Neural crest cell (in vitro differentiated cells): ENCODE results near the gene CDC14A. TPM values are rescaled to one million over a fixed set of nuclear protein-coding genes. Genes with fewer than 3 reads are reported as not detected.
"Not testable (repeated sequence)": the region's sequence is repeated elsewhere in the genome, so short reads cannot be mapped to it uniquely, and the experiment has no call there.

Experiments
- DNase-seq: peaks from one replicate; pipeline ENCODE4 v3.0.0; 2021; ENCODE audit warnings: low read depth, mixed read lengths, low spot score
- H3K27ac Mint-ChIP-seq: one replicate; pipeline ENCODE4 v1.8.0; 2021; ENCODE audit warnings: mild to moderate bottlenecking, mixed read lengths; ENCODE audit not compliant: unreplicated experiment
- H3K27me3 Mint-ChIP-seq: 2 replicates; pipeline ENCODE4 v1.8.0; 2021; ENCODE audit warnings: low read depth, mild to moderate bottlenecking, mixed read lengths
- H3K36me3 Mint-ChIP-seq: 2 replicates; pipeline ENCODE4 v1.8.0; 2021; ENCODE audit warnings: low read depth, mild to moderate bottlenecking, mixed read lengths
- H3K4me1 Mint-ChIP-seq: 2 replicates; pipeline ENCODE4 v1.8.0; 2021; ENCODE audit warnings: mixed read lengths
- H3K4me3 Mint-ChIP-seq: one replicate; pipeline ENCODE4 v1.8.0; 2021; ENCODE audit warnings: mild to moderate bottlenecking, mixed read lengths
- H3K9me3 Mint-ChIP-seq: 2 replicates; pipeline ENCODE4 v1.8.0; 2021; ENCODE audit warnings: mixed read lengths
- total RNA-seq: library from RNA; stranded (reverse); gene quantifications from 2 replicates; pipeline ENCODE4 v1.2.1, GENCODE V29; 2021
- TF ChIP-seq, protein P1 (sequence below): fragments of 200-600 bp; sonication (generic); conservative IDR thresholded peaks from 2 replicates; pipeline ENCODE4 v1.5.0; 2021; ENCODE audit warnings: antibody characterized with exemption, mild to moderate bottlenecking

Gene CDC14A
- total RNA-seq, 1 donor from 2014 or later, result 15.7 TPM

DNA sequence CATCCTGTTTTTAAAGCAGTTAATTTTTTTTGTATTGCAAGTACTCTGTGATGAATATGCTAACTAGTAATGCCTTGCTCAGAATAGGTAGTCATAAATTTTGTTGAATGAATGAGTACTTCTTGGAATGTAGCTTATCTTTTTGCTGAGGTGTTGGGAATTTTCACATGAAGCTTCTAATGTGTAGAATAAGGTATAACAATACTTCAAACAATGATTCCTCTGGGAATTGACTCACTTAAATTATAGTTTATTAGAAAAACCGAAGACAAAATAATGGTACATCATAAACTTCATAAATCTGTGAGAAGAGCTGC is 13.9 kb downstream of the CDC14A start:
- Mint-ChIP-seq H3K36me3 (peaks cover 41% of the 10 kb centered on the region), H3K27ac (no peak overlapping the region), H3K9me3 (peaks cover 7% of the 10 kb centered on the region), H3K4me3 (no peak overlapping the region), H3K4me1 (peaks cover 25% of the 10 kb centered on the region), H3K27me3 (no peaks in the 10 kb centered on the region)
- TF ChIP-seq, protein P1, sequence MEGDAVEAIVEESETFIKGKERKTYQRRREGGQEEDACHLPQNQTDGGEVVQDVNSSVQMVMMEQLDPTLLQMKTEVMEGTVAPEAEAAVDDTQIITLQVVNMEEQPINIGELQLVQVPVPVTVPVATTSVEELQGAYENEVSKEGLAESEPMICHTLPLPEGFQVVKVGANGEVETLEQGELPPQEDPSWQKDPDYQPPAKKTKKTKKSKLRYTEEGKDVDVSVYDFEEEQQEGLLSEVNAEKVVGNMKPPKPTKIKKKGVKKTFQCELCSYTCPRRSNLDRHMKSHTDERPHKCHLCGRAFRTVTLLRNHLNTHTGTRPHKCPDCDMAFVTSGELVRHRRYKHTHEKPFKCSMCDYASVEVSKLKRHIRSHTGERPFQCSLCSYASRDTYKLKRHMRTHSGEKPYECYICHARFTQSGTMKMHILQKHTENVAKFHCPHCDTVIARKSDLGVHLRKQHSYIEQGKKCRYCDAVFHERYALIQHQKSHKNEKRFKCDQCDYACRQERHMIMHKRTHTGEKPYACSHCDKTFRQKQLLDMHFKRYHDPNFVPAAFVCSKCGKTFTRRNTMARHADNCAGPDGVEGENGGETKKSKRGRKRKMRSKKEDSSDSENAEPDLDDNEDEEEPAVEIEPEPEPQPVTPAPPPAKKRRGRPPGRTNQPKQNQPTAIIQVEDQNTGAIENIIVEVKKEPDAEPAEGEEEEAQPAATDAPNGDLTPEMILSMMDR, result no peak
- no peak for DNase-seq

DNA sequence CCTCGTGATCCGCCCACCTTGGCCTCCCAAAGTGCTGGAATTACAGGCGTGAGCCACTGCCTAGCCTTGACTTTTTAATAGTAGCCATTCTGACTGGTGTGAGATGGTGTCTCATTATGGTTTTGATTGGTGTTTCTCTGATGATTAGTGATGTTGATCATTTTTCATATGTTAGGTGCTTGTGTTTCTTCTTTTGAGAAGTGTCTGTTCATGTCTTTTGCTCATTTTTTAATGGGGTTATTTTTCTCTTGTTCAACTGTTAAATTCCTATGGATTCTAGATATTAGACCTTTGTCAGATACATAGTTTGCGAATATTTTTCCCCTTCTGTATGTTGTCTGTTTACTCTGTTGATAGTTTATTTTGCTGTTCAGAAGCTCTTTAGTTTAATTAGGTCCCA is 17.0 kb downstream of the CDC14A start:
- not testable (repeated sequence) for H3K27me3 Mint-ChIP-seq, H3K27ac Mint-ChIP-seq, H3K4me3 Mint-ChIP-seq, DNase-seq, H3K9me3 Mint-ChIP-seq, H3K4me1 Mint-ChIP-seq
- H3K36me3 Mint-ChIP-seq, result peaks cover 47% of the 10 kb centered on the region

DNA sequence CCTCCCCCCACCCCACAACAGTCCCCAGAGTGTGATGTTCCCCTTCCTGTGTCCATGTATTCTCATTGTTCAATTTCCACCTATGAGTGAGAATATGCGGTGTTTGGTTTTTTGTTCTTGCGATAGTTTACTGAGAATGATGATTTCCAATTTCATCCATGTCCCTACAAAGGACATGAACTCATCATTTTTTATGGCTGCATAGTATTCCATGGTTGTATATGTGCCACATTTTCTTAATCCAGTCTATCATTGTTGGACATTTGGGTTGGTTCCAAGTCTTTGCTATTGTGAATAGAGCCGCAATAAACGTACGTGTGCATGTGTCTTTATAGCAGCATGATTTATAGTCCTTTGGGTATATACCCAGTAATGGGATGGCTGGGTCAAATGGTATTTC is 21.6 kb downstream of the CDC14A start:
- H3K4me1 Mint-ChIP-seq, H3K9me3 Mint-ChIP-seq, H3K27me3 Mint-ChIP-seq: not testable (repeated sequence)

DNA sequence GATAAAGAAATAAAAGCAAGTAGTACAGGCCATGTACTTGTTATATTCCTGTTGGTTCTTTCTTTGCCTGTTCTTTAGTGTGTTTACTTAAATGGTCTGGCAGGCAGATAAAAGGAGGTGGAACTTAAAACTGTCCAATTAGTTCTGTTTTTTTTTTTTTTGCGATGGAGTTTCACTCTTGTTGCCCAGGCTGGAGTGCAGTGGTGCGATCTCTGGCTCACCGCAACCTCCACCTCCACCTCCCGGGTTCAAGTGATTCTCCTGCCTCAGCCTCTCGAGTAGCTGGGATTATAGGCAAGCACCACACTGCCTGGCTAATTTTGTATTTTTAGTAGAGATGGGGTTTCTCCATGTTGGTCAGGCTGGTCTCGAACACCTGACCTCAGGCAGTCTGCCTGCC is 24.6 kb downstream of the CDC14A start:
- not testable (repeated sequence) for H3K27ac Mint-ChIP-seq, H3K4me3 Mint-ChIP-seq

More for the DNA sequence above, 21.6 kb downstream of the CDC14A start:
- H3K36me3 Mint-ChIP-seq, result peaks cover 39% of the 10 kb centered on the region
- H3K4me3 Mint-ChIP-seq, H3K27ac Mint-ChIP-seq, DNase-seq: not testable (repeated sequence)

DNA sequence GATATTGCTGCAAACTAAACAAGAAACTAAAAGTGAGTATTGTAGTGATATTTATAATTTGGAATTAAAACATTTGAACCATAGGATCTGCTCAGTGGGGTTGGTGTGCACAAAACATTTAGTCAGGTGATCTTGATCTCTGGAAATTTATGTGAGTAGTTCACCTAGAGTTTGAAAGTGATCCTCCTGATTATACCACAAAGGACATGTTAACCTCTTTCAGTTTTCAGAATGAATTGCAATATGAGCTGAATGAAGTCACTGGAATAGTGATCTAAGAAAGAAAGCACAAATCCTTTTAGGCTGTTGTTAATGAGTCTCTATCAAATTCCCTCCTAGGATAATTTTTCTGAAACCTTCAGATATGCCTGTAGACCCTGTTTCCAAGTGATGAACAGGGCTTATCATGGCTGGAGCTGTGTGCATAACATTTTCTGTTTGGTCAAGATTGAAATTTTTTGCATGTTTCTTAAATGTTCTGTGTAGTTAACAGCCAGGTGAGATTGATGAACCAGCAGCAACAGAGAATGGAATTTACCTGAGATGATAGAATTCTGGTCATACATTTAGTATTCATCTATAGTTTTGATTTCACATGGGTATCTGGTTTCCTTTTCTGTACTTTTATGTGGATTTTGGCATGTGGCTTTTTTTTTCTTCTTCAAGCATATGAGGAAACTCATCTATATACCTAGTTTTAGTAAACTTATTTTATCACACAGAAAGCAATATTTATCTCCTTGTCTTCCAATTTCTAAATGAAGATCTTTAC is 25.5 kb downstream of the CDC14A start:
- H3K27me3 Mint-ChIP-seq, result no peaks in the 10 kb centered on the region
- peaks cover 3% of the 10 kb centered on the region for H3K9me3 Mint-ChIP-seq
- H3K4me1 Mint-ChIP-seq, result no peaks in the 10 kb centered on the region
- H3K4me3 Mint-ChIP-seq, result no peak overlapping the region
- no peak overlapping the region for H3K27ac Mint-ChIP-seq
- H3K36me3 Mint-ChIP-seq, result peaks cover 24% of the 10 kb centered on the region
- no peak for DNase-seq
- TF ChIP-seq, protein P1, result no peak

More for the DNA sequence above, 24.6 kb downstream of the CDC14A start:
- DNase-seq, H3K27me3 Mint-ChIP-seq, H3K4me1 Mint-ChIP-seq, H3K9me3 Mint-ChIP-seq: not testable (repeated sequence)
- peaks cover 27% of the 10 kb centered on the region for H3K36me3 Mint-ChIP-seq

DNA sequence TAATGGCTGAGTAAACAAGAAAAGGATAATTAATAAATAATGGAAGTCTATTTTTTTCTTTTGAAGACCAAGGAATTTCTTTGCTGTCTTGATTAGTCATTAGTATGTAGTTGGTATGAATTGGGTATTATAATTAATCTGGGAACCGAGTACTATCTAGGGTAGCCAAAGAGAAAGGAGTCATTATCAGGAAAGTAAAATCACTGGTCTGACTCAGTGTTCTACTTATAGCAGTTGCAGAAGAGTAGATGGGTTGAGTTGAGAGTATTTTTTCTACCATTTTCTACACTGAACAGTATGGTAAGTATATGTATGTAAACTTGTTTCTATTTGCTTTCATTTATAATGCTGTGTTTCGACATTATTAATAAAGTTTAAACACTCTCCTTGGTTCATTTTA is 26.6 kb downstream of the CDC14A start:
- Mint-ChIP-seq H3K4me1 (no peaks in the 10 kb centered on the region), H3K4me3 (no peak overlapping the region), H3K27me3 (no peaks in the 10 kb centered on the region), H3K36me3 (peaks cover 18% of the 10 kb centered on the region), H3K9me3 (no peaks in the 10 kb centered on the region), H3K27ac (no peak overlapping the region)
- TF ChIP-seq, protein P1, result no peak
- no peak for DNase-seq

DNA sequence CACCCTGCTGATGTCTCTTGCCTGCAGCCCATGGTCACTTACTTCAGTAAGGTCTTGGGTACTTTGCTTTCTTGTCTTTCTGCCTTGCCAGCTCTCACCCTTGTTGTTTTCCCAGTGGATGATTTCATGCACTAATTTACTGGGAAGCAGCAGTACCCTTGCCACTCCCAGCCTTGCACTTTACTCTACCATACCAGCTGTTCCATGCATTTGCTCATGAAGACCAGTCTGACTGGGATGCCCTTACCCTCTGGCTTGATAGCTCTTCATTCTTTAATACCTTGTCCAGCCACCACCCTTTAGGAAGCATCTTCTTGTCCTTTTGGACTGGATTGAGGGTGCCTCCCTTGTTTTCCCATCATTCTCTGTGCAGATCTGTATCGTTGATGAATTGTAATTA is 28.3 kb downstream of the CDC14A start:
- TF ChIP-seq, protein P1, result no peak
- H3K36me3 Mint-ChIP-seq, result peaks cover 8% of the 10 kb centered on the region
- no peaks in the 10 kb centered on the region for H3K9me3 Mint-ChIP-seq
- no peak overlapping the region for H3K4me3 Mint-ChIP-seq
- no peaks in the 10 kb centered on the region for H3K27me3 Mint-ChIP-seq
- H3K27ac Mint-ChIP-seq, result no peak overlapping the region
- DNase-seq, result no peak
- peaks cover 4% of the 10 kb centered on the region for H3K4me1 Mint-ChIP-seq
